ENCODE measurements around the gene NKAIN1.
A peak's percentile ranks its signal among the peaks of the same experiment; 100 is the strongest.

The NKAIN1 gene

DNA sequence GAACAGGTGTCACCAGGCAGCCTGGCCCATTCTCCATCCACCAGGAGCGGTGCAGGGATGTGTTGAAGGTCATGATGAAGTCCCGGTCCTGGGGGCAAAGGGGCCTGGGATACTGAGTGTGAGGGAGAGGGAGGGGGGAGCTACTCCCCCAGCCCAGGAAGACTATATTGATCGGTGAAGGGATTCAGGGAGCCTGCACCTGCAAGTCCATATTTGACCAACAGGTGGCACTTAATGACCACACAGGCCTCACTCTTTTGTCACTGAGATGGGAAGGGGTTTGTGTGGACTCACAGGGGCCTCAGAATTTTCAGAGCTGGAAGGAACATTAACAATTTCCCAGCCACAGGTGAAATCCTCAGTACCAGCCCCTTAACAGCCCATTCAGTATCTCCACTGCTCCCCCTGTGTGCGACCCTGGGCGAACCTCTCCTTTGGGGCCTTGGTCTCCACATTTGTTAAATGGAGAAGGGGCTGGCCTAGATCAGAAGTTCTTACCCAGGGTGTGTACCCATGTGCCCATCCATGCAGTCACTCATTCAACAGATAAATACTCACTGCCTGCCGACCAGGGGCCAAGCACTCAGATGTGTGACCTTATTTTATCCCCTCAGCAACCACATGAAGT, 55.6 kb downstream of the NKAIN1 start:
- no peak overlapping the region for H3K4me2 ChIP-seq (ENCODE audit: low read length)
- no peaks in the 10 kb centered on the region for H4K20me1 ChIP-seq (ENCODE audit: control insufficient read depth, insufficient read depth, low read depth, low read length)
- H3K9me2 ChIP-seq (replicated peaks; ENCODE audit: control insufficient read depth, low read length): no peaks in the 10 kb centered on the region
- H3K79me2 ChIP-seq (ENCODE audit: control insufficient read depth, low read length): no peaks in the 10 kb centered on the region
- no peak overlapping the region for H3K27ac ChIP-seq (ENCODE audit: low read depth, low read length)
- H3K27me3 ChIP-seq (ENCODE audit: control insufficient read depth, low read length): peaks cover 20% of the 10 kb centered on the region
- H3K36me3 ChIP-seq (ENCODE audit: control insufficient read depth, low read length): no peaks in the 10 kb centered on the region
- peaks cover 2% of the 10 kb centered on the region; the same call in 1 of the 2 replicates for H3F3A ChIP-seq (ENCODE audit: control insufficient read depth, insufficient read depth)
- TF ChIP-seq, protein P1, sequence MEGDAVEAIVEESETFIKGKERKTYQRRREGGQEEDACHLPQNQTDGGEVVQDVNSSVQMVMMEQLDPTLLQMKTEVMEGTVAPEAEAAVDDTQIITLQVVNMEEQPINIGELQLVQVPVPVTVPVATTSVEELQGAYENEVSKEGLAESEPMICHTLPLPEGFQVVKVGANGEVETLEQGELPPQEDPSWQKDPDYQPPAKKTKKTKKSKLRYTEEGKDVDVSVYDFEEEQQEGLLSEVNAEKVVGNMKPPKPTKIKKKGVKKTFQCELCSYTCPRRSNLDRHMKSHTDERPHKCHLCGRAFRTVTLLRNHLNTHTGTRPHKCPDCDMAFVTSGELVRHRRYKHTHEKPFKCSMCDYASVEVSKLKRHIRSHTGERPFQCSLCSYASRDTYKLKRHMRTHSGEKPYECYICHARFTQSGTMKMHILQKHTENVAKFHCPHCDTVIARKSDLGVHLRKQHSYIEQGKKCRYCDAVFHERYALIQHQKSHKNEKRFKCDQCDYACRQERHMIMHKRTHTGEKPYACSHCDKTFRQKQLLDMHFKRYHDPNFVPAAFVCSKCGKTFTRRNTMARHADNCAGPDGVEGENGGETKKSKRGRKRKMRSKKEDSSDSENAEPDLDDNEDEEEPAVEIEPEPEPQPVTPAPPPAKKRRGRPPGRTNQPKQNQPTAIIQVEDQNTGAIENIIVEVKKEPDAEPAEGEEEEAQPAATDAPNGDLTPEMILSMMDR (IDR thresholded peaks at IDR 0.05; ENCODE audit: low read depth, low read length, poor library complexity, severe bottlenecking): peak; percentile 80
- TF ChIP-seq EZH2phosphoT487 (IDR thresholded peaks at IDR 0.05; ENCODE audit: borderline replicate concordance, low read length): no peak
- H3K9me3 ChIP-seq (ENCODE audit: control insufficient read depth, insufficient read depth, low read length): no peaks in the 10 kb centered on the region
- peaks cover 20% of the 10 kb centered on the region for H3K4me1 ChIP-seq (ENCODE audit: control insufficient read depth, low read length)
- no peak overlapping the region for H3K4me3 ChIP-seq (ENCODE audit: low read length)

DNA sequence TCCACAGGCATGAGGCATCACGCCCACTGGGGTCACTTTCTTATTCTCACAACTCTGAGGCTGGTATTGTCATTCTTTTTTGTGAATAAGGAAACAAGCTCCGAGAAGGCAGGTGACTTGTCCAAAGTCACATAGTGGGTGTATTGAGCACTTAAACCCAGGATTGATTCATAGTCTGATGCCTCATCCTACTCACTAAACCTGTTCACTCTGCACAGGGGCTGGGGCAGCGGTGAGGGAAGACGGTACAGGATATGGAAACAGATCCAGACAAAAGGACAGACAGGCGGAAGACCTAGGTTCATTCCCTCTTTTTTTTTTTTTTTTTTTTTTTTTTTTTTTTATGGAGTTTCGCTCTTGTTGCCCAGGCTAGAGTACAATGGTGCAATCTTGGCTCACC, 56.6 kb downstream of the NKAIN1 start:
- no peaks in the 10 kb centered on the region for H4K20me1 ChIP-seq (ENCODE audit: control insufficient read depth, insufficient read depth, low read depth, low read length)
- no peaks in the 10 kb centered on the region for H3K9me2 ChIP-seq (replicated peaks; ENCODE audit: control insufficient read depth, low read length)
- TF ChIP-seq EZH2phosphoT487 (IDR thresholded peaks at IDR 0.05; ENCODE audit: borderline replicate concordance, low read length): no peak
- TF ChIP-seq, protein P1 (IDR thresholded peaks at IDR 0.05; ENCODE audit: low read depth, low read length, poor library complexity, severe bottlenecking): no peak
- H3K4me1 ChIP-seq (ENCODE audit: control insufficient read depth, low read length): peaks cover 20% of the 10 kb centered on the region
- H3K27me3 ChIP-seq (ENCODE audit: control insufficient read depth, low read length): peaks cover 21% of the 10 kb centered on the region
- H3K36me3 ChIP-seq (ENCODE audit: control insufficient read depth, low read length): no peaks in the 10 kb centered on the region
- no peak overlapping the region for H3K4me2 ChIP-seq (ENCODE audit: low read length)
- H3K79me2 ChIP-seq (ENCODE audit: control insufficient read depth, low read length): no peaks in the 10 kb centered on the region
- H3F3A ChIP-seq (ENCODE audit: control insufficient read depth, insufficient read depth): peaks cover 2% of the 10 kb centered on the region; the same call in 1 of the 2 replicates
- H3K4me3 ChIP-seq (ENCODE audit: low read length): no peak overlapping the region
- no peak overlapping the region for H3K27ac ChIP-seq (ENCODE audit: low read depth, low read length)
- no peaks in the 10 kb centered on the region for H3K9me3 ChIP-seq (ENCODE audit: control insufficient read depth, insufficient read depth, low read length)

DNA sequence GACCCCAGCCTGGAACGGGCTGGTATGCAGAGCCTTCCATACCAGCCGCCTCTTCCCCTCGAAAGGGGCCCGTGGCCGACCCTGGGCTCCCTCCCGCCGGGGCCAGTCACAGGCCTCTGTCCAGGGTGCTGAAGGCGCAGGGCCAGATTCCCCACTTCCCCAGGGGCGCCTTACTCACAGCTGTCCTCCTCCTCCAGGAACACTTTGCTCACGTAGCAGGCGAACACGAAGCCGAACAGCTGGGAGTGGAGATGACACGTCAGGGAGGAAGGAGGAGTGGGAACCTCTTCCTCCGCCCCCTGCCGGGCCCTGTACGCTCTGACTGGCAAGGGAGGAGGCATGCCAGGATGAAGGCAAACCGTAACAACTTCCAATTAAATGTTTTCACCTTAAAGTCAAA, 57.3 kb downstream of the NKAIN1 start:
- H3K27ac ChIP-seq (ENCODE audit: low read depth, low read length): no peak overlapping the region
- peak overlapping the region; percentile 74 for H3K4me2 ChIP-seq (ENCODE audit: low read length)
- no peak for TF ChIP-seq EZH2phosphoT487 (IDR thresholded peaks at IDR 0.05; ENCODE audit: borderline replicate concordance, low read length)
- TF ChIP-seq, protein P1 (IDR thresholded peaks at IDR 0.05; ENCODE audit: low read depth, low read length, poor library complexity, severe bottlenecking): peak; percentile 23
- peaks cover 20% of the 10 kb centered on the region for H3K4me1 ChIP-seq (ENCODE audit: control insufficient read depth, low read length)
- peak overlapping the region; percentile 61 for H3K4me3 ChIP-seq (ENCODE audit: low read length)
- H3K9me3 ChIP-seq (ENCODE audit: control insufficient read depth, insufficient read depth, low read length): no peaks in the 10 kb centered on the region
- H3F3A ChIP-seq (ENCODE audit: control insufficient read depth, insufficient read depth): peaks cover 2% of the 10 kb centered on the region; the same call in 1 of the 2 replicates
- no peaks in the 10 kb centered on the region for H3K9me2 ChIP-seq (replicated peaks; ENCODE audit: control insufficient read depth, low read length)
- no peaks in the 10 kb centered on the region for H3K79me2 ChIP-seq (ENCODE audit: control insufficient read depth, low read length)
- H3K36me3 ChIP-seq (ENCODE audit: control insufficient read depth, low read length): no peaks in the 10 kb centered on the region
- peaks cover 21% of the 10 kb centered on the region for H3K27me3 ChIP-seq (ENCODE audit: control insufficient read depth, low read length)
- H4K20me1 ChIP-seq (ENCODE audit: control insufficient read depth, insufficient read depth, low read depth, low read length): no peaks in the 10 kb centered on the region

All from DOHH2 (cell line).